Prostate gland (tissue), 2 donors: ENCODE measurements around the gene SHISAL2A. TPM values are rescaled to one million over a fixed set of nuclear protein-coding genes. Genes with fewer than 3 reads are reported as not detected.

Experiments used
- DNase-seq: peaks from one replicate; pipeline ENCODE4 v3.0.0-alpha.2; 2019; ENCODE audit warnings: low spot score
- H3K27ac ChIP-seq, 2 donors: fragments of 200-600 bp; sonication (generic); 2 replicates each; pipeline ENCODE4 v1.5.1; 2017 to 2019
- H3K27me3 ChIP-seq: fragments of 200-600 bp; sonication (generic); replicated peaks from 2 replicates; pipeline ENCODE4 v1.5.1; 2019; ENCODE audit not compliant: insufficient read depth
- H3K36me3 ChIP-seq, 2 donors: fragments of 200-600 bp; sonication (generic); 1 replicate in 1 of 2; 2 replicates in 1 of 2; pipeline versions ENCODE4 v1.5.1 to v1.8.1; 2017 to 2019
- H3K4me1 ChIP-seq: fragments of 200-600 bp; sonication (generic); replicated peaks from 2 replicates; pipeline ENCODE4 v1.5.1; 2019
- H3K4me3 ChIP-seq, 2 donors: fragments of 200-600 bp; sonication (generic); 2 replicates each; pipeline ENCODE4 v1.5.1; 2017 to 2019
- H3K9me3 ChIP-seq: fragments of 200-600 bp; sonication (generic); 2 replicates; pipeline ENCODE4 v1.5.1; 2017
- POLR2A ChIP-seq: fragments of 450-650 bp; IDR thresholded peaks from one replicate; pipeline ENCODE4 v1.6.1; 2016; ENCODE audit warnings: antibody characterized with exemption, mild to moderate bottlenecking
- POLR2AphosphoS5 ChIP-seq: sonication (generic); formaldehyde crosslinking; IDR thresholded peaks from one replicate; pipeline ENCODE4 v1.6.1; 2017; ENCODE audit warnings: antibody characterized with exemption
- WGBS: methylation state at CpG from one replicate; pipeline ENCODE4 v1.1.5; 2018; 5-methylcytosine and 5-hydroxymethylcytosine counted together
- intact Hi-C: fragments of 100-400 bp; cut with DNase I; formaldehyde crosslinking; loops from one replicate; pipeline ENCODE4 v1.14.2; 2022
- total RNA-seq, 2 donors: library from RNA; depleted of rRNA; stranded (reverse); fragments of >200 nt; gene quantifications; one replicate each; pipeline ENCODE4 v1.1.0, GENCODE V29; 2016
- TF ChIP-seq, protein P1 (sequence below), 4 experiments: fragments of 200-600 bp in 2 of 4; fragments of 450-650 bp in 2 of 4; sonication (generic) in 2 of 4; IDR thresholded peaks; 1 replicate in 3 of 4; 2 replicates in 1 of 4; pipeline ENCODE4 v1.5.1; 2016 to 2019; ENCODE audit warnings: antibody characterized with exemption in 4 of 4, mild to moderate bottlenecking in 2 of 4, moderate library complexity in 2 of 4

Gene SHISAL2A
- total RNA-seq, 2 donors from 2014 or later, result 1.0 to 2.6 TPM

DNA sequence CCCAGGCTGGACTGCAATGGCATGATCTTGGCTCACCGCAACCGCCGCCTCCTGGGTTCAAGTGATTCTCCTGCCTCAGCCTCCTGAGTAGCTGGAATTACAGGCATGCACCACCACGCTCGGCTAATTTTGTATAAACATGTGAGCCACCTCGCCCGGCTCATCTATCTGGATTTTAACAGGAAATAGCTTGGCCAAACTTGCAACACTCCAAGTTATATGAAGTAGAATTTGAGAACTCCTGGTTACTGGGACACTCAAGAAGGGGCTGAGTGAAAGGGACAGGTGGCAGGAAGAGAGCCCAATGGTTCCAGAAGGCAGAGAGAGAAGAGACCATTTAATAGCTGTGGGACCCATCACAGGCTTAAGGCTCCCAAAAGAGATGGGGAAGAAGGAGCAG is 33.7 kb upstream of the SHISAL2A start:
- Histone ChIP-seq H3K4me3 (no peak overlapping the region), H3K9me3 (no peaks in the 10 kb centered on the region), H3K27ac (no peak overlapping the region), H3K36me3 (no peaks in the 10 kb centered on the region), H3K4me1 (peaks cover 8% of the 10 kb centered on the region), H3K27me3 (no peaks in the 10 kb centered on the region)
- intact Hi-C loops, result no loop called here
- no peak for DNase-seq
- TF ChIP-seq, protein P1, sequence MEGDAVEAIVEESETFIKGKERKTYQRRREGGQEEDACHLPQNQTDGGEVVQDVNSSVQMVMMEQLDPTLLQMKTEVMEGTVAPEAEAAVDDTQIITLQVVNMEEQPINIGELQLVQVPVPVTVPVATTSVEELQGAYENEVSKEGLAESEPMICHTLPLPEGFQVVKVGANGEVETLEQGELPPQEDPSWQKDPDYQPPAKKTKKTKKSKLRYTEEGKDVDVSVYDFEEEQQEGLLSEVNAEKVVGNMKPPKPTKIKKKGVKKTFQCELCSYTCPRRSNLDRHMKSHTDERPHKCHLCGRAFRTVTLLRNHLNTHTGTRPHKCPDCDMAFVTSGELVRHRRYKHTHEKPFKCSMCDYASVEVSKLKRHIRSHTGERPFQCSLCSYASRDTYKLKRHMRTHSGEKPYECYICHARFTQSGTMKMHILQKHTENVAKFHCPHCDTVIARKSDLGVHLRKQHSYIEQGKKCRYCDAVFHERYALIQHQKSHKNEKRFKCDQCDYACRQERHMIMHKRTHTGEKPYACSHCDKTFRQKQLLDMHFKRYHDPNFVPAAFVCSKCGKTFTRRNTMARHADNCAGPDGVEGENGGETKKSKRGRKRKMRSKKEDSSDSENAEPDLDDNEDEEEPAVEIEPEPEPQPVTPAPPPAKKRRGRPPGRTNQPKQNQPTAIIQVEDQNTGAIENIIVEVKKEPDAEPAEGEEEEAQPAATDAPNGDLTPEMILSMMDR (IDR thresholded peaks at IDR 0.05), result no peak
- TF ChIP-seq POLR2AphosphoS5, result no peak
- TF ChIP-seq POLR2A, result no peak
- 93% methylated on average over 7 of the region's 7 CpGs for WGBS

DNA sequence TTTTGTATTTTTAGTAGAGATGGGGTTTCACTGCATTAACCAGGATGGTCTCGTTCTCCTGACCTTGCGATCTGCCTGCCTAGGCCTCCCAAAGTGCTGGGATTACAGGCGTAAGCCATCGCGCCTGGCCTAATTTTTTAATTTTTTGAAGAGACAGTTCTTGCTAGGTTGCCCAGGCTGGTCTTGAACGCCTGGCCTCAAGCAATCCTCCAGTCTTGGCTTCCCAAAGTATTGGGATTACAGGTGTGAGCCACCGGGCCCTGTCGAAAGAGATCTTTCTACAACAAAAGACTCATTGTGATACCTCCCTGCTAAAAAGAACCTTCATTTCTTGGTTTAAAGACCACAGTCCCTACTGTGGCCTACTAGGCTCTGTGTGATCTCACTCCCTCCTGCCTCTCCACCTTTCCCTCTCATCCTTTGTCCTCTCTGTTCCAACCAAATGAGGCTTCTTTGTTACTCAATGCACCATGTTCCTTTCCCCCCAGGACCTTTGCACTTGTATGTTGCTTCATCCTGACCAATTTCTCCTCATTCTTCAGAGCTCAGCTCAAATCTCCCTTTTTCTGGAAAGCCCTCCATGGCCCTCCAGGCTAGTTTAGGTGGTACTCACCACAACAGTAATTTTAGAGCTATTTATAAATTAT is 32.3 kb upstream of the SHISAL2A start:
- Histone ChIP-seq H3K9me3 (no peaks in the 10 kb centered on the region), H3K4me1 (peaks cover 8% of the 10 kb centered on the region), H3K27ac (no peak overlapping the region), H3K36me3 (no peaks in the 10 kb centered on the region), H3K27me3 (no peaks in the 10 kb centered on the region), H3K4me3 (no peak overlapping the region)
- DNase-seq, result no peak
- WGBS, result 98% methylated on average over 8 of the region's 8 CpGs
- TF ChIP-seq POLR2AphosphoS5 (no peak), POLR2A (no peak)
- TF ChIP-seq, protein P1 (IDR thresholded peaks at IDR 0.05), result no peak
- intact Hi-C loops, result loop anchor here (10.0 kb wide), 1 partner anchor 46 kb away; the partner anchor contains the start of gene TUT4

DNA sequence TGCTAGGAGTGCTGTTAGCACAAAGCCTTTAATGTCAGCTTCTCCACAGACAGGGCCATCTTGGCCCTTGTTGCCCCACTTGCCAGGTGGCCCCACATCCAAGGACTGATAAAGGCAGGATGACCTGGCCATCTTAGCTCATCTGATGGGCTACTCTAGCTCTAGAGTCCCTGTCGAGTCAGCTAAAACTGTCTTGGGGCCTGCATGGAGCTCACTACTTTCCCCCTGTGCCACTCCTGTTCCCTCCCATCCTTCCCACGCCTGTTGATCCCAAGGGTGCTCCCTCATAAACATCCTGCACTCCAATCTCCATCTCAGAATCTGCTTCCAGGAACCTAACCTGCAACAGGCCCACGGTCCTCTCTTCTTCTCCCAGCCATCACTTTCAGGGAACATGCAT is 31.4 kb upstream of the SHISAL2A start:
- DNase-seq, result no peak
- intact Hi-C loops, result loop anchor here (10.0 kb wide), 1 partner anchor 47 kb away; the partner anchor contains the start of gene TUT4
- Histone ChIP-seq H3K36me3 (no peaks in the 10 kb centered on the region), H3K4me3 (peak overlapping the region in 1 of 2 donors; percentile 47), H3K4me1 (peaks cover 8% of the 10 kb centered on the region), H3K9me3 (no peaks in the 10 kb centered on the region), H3K27ac (peak overlapping the region; percentile 70 to 79), H3K27me3 (no peaks in the 10 kb centered on the region)
- 61% methylated on average over 3 of the region's 3 CpGs for WGBS
- TF ChIP-seq, protein P1 (IDR thresholded peaks at IDR 0.05), result no peak
- TF ChIP-seq POLR2A, result no peak
- no peak for TF ChIP-seq POLR2AphosphoS5

DNA sequence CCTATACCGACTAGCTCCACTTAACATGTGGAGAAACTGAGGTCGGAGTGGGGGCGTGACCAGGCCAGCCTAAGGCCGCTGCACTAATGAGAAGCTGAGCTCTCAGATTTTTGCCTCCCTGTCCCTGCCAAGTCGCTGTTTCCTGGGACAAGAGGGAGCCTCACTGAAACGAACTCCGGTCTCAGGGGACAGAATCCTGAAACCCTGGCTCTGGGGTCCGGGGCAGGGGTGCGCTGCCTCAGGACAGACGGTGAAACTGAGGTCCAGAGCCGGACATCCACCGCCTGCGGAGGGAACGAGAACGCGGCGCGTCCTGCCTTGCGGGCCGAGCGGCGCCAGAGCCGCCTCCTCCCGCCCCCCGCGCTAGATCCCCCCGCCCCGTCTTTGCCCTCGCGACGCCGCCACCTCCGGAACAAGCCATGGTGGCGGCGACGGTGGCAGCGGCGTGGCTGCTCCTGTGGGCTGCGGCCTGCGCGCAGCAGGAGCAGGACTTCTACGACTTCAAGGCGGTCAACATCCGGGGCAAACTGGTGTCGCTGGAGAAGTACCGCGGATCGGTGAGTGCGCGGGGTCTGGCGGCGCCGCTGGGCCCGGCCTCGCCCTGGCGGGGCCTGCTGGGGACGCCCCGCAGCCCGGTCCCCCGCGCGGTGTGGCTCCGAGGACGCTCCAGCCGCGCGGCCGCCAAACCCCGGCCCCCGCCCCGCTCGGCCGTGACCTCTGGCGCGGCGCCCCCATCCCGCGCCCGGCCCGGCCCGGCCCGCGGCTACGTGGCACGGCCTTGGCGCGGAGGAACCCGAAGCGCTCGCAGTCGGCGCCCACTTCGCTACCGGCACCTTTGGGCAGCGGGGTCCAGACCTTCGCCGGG is 30.7 kb upstream of the SHISAL2A start, which contains the start of gene GPX7:
Gene GPX7 (plus strand): TSS at position 381 of the 865 bp plus-strand sequence. CDS start 39 bp downstream, at position 420.
- Histone ChIP-seq H3K9me3 (no peaks in the 10 kb centered on the region), H3K36me3 (no peaks in the 10 kb centered on the region), H3K4me1 (peaks cover 8% of the 10 kb centered on the region), H3K27me3 (no peaks in the 10 kb centered on the region), H3K4me3 (peak within 1 kb of the TSS; percentile 47 to 51), H3K27ac (peak within 1 kb of the TSS; percentile 70 to 79)
- DNase-seq, result peak; percentile 19
- intact Hi-C loops, result loop anchor here (10.0 kb wide), 1 partner anchor 47 kb away; the partner anchor contains the start of gene TUT4
- TF ChIP-seq POLR2A, result no peak
- TF ChIP-seq, protein P1 (IDR thresholded peaks at IDR 0.05), result no peak
- 2% methylated on average over 47 of the region's 97 CpGs for WGBS
